Activated T-helper 9 cell treated with anti-CD3 and anti-CD28 coated beads, Interleukin-2, amount 50 U/mL, for 16 hours (primary cell): ENCODE data around the gene FGL2.
"Not testable (repeated sequence)": the region's sequence is repeated elsewhere in the genome, so short reads cannot be mapped to it uniquely, and the experiment has no call there.

Source experiments
- DNase-seq: peaks from one replicate; pipeline ENCODE4 v3.0.0-alpha.2; 2020; ENCODE audit warnings: low read depth

The FGL2 gene

DNA sequence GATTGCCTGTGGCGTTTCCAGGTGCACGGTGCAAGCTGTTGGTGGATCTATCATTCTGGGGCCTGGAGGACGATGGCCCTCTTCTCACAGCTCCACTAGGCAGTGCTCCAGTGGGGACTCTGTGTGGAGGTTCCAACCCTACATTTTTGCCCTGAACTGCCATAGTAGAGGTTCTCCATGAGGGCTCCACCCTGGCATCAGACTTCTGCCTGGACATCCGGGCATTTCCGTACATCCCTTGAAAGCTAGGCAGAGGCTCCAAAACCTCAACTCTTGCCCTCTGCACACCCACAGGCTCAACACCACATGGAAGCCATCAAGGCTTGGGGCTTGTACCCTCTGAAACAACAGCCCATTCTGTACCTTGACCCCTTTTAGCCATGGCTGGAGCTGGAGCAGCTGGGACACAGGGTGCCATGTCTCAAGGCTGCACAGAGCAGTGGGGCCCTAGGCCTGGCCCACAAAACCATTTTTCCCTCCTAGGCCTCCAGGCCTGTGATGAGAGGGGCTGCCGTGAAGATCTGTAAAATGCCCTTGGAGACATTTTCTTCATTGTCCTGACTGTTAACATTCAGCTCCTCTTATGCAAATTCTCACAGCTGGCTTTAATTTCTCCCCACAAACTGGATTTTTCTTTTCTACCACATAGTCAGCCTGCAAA, 10.0 kb upstream of the FGL2 start:
- no peak for DNase-seq

GRCh38 chr7:77208416-77208815, 8.8 kb upstream of the FGL2 start:
- DNase-seq = no peak

GRCh38 chr7:77205706-77206105, 6.1 kb upstream of the FGL2 start:
- no peak for DNase-seq

DNA sequence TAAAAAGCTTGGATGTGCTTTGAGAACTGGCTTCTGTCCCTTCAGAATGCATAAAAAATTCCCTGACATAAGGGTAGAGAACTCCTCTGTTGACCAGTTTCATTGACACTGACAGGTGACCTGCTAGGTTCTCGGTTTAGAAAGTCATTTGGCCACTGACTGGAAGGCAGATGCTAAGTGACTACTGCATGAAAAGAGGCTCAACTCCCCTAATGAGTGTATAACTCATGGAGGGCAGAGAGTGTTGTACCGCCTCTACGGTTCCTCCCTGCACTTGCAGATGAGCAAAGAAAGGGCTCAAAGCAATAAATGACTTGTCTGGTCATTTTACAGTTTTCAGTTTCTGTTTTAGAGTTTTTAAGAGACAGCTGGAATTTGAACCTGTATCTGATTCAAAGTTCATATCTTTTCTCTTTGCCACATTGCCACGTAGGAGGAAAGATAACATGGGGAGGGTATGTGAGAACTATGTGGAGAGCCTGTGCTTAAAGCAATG, 2.9 kb upstream of the FGL2 start:
- DNase-seq = no peak

- DNase-seq = no peak
Measured at GRCh38 chr7:77200542-77200941, 923 bp upstream of the FGL2 start.

DNA sequence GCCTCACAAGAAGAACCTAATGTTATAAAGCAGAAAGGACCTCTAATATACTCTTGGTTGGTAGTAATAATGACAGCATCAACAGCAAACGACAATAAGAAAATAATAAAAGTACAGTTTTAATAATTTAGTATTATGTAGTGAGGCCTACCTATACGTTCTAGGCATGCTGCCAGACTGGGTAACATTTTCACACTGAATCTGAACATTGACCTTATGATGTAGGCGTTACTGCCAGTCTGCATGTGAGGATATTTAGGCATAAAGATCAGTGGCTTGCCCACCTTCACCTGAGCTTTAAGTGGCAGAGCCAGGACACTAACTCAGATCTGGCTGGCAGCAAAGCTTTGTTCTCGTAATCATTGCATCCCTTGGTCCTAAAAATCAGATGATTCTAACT, 2.5 kb downstream of the FGL2 start:
- DNase-seq = no peak

GRCh38 chr7:77188731-77189437, 10.7 kb downstream of the FGL2 start:
- DNase-seq = no peak

DNA sequence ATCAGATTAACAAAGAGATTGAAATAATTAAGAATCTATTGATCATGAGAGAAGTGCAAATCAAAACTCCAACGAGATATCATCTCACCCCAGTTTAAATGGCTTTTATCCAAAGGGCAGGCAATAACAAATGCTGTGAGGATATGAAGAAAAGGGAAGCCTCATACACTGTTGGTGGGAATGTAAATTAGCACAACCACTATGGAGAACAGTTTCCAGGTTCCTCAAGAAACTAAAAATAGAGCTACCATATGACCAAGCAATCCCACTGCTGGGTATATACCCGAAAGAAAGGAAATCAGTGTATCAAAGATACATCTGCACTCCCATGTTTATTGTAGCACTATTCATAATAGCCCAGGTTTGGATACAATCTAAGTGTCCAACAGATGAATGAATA, 13.8 kb downstream of the FGL2 start:
- DNase-seq = no peak

DNA sequence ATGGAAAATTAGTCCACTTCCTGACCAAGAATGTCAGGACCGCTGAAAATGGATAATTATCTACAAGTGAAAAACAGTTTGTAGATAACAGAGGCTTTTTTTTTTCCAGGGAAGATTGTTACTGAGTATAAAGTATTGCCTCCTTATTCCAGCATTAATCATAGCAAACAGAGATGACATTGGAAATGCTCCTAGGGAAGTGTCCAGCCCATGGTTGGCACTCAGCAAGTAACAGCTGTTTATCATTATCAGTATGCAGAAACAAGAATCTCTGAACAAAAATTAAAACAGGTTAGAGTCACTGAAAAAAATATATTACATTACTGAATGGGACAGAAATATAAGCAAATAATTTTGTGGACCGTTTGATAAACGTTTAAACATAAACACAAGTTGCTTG, 14.6 kb downstream of the FGL2 start:
- DNase-seq = no peak

- no peak for DNase-seq
Measured at GRCh38 chr7:77184463-77184862, 15.2 kb downstream of the FGL2 start.

DNA sequence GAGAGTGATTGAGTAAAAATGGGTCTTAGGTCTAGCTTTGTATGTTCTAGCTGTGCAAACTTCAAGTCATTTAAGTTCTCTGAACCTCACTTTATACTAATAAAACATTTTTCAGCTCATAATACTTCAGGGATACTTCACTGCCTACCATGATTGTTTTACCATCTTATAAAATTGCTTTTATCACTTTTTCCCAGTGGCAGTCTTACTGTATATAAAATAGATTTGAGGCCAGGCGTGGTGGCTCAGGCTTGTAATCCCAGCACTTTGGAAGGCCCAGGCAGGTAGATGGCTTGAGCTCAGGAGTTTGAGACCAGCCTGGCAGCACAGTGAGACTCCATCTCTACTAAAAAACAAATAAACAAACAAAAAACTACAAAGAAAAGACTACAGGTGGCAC, 17.4 kb downstream of the FGL2 start:
- no peak for DNase-seq

DNA sequence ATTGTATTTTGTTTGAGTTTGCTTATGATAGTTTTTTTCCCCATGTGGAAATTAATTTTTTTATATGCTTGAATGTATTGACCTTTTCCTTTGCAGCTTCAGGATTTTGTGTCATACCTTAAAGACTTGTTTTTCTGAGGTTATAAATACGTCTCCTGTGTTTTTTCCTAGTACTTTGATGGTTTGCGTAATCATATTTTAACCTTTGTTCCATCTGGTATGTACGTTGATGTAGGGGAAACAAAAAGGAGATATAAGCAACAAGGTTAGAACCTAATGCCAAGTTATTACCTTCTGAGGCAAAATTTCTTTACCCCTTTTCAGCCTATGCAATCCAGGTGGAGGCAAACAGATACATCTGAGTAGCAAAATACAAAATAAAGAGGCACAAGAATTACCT, 17.9 kb downstream of the FGL2 start:
- no peak for DNase-seq

- no peak for DNase-seq
Measured at GRCh38 chr7:77181015-77181595, 18.5 kb downstream of the FGL2 start.

GRCh38 chr7:77178024-77178423, 21.6 kb downstream of the FGL2 start:
- not testable (repeated sequence) for DNase-seq

DNA sequence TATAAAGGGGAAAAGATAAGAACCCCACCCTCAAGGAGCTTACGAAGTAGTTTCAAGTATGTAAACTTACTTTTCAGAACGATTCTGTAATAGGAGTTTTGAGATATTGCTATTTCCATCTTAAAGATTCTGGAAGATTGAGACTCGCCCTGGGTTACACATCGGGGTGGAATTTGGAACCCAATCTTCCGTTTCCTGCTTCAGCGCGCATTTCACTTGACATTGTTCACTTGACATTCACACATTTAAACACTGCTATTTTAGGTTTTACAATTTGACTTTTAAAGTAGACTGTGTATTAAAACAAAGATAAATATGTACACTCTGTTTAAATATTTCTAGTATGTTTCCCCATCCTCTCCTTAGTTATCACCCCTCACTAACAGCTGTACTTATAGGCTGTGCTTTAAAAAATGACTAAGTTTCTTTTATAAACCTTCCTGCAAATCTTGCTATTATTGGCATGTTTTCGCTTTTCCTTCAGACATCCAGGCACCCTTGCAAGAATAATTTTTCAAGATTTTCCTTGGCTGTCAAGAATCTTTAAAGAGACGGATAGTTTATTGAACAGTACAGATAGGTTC, 22.2 kb downstream of the FGL2 start:
- not testable (repeated sequence) for DNase-seq

- not testable (repeated sequence) for DNase-seq
Measured at GRCh38 chr7:77175274-77175800, 24.3 kb downstream of the FGL2 start.

DNA sequence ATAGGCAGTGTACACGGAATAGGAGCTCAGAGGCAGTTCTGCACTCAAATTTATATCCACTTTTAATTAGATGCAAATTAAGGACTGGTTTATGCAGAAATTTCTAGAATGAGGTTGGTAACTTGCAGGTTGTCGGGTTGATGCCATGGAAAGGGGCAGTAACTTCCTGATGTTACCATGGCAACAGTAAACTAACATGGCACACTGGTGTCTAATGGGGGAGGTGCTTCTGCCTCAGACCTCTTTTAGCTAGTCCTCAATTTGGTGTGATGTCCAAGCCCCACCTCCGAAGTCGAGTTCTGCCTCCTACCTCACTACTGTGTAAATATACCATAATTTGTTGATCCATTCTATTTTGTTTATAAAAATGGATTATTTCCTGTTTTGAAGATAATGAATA, 25.2 kb downstream of the FGL2 start:
- not testable (repeated sequence) for DNase-seq

- not testable (repeated sequence) for DNase-seq
Measured at GRCh38 chr7:77172437-77173172, 27.0 kb downstream of the FGL2 start.

- not testable (repeated sequence) for DNase-seq
Measured at GRCh38 chr7:77171073-77171472, 28.5 kb downstream of the FGL2 start.

GRCh38 chr7:77157446-77157845, 42.2 kb downstream of the FGL2 start:
- no peak for DNase-seq

DNA sequence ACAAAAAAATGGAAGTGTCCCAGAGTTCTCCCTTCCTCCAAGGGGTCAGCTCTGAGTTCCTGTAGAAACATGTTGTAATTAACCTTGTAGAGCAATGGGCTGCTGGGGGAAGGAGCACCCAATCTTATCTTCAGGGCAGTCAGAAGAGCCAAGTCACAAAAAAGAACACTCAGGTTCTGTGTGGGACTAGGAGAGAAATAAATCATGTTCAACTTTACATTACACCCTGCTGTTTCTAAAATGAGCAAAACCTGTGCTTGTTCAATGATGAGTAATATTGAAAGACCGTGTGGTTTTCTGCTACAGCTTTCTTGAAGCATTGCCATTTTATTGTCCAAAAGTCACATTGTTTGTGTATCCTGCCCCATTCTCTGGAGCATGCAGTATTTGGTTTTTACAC, 42.6 kb downstream of the FGL2 start:
- DNase-seq = not testable (repeated sequence)
